NCI-H1105 treated with DMSO at 0.1 percent for 48 hours (cell line): ENCODE results near the gene FCHSD1.

Experiments
- DNase-seq: peaks from one replicate; lab custom pipeline; 2025; lab: John Stamatoyannopoulos, UW

The FCHSD1 gene

DNA sequence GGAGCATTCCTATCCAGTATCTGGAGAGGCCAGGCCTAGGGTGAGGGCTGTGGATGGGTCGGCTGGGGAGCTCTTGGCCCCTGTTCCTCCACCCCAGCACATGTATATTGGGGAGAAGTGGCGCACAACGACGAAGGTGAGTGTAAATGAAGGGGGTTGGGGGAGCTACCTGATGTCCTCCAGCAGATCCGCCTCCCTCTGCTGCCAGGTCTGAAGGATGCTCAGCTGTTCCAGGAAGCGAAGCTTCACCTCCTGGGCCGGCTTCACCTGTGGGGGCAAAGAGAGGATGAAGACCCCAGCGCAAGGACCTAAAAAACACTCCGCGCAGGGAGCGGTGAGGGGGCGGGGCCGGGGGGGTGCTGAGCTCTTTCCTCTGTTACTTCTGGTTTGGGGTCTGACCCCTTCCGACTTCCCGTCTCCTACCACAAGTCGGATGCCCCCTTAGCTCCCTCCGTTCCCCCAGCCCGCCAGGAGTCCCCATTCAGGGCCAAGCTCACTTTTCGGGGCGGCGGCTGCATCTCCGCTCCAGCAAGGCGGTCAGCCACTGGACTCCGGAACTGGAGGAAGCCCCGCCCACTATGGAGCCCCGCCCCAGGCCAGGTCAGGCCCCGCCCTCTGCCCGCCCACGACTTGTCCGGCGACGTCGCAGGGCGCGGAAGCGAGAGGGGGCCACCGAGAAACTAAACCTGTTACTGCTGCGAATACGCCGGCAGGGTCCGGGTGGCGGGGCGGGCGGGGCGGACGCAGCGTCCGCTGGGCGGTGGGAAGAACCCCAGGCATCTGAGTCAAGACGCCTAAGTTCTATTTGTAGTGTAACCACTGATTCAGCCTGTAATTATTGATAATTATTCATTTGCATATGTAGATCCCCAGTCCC, at the start of gene FCHSD1:
TSS of gene FCHSD1 (minus strand) at position 568 of the 877 bp plus-strand sequence. CDS start at position 518, 50 bp downstream.
- peak; percentile 32 for DNase-seq

GRCh38 chr5:141697586-141697985, 46.4 kb upstream of the FCHSD1 start:
- no peak for DNase-seq

DNA sequence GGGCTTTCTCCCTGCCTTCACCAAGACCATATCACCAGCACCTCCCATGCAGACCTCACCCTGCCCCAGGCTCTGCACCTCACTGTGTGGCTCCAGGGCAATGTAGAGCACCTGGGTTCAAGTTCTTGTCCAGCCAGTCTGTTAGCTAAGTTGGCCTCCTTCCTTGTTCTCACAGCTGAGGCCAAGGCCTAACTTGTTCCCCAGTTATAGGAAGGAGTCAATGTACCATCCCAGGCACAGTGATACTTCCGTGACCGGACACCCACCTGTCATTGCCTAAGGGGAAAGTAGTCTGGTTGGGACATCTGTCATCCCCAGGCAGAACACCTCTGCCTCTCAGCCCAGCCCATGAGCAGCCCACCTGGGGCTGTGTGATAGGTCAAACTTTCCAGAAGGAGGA, 45.2 kb upstream of the FCHSD1 start:
- no peak for DNase-seq

DNA sequence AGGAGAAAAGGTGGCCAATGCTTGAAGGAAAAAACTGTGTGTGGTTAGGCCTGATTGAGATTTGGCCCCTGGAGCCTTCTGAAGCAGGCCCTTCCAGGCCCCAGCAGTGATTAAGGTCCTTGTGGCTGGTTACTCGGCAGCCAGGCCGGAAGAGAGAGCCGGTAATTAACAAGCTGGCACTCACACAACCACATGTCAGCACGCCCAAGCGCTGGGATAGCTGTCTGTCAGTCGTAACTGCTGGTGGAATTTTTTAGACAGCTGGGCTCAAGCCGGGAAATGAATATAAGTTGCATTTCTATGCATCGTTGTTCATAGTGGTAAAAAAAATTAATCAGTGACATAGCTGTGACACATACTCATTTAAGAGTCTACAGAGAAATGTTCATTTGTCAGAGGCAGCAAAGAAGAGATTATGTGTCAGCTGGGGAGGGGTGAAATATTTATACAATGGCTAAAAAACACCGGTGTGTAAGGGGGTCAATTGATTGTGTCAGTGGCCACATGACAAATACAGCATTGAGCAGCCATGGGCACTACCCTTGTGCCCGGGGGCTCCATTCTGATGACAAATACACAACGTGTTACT, 44.5 kb upstream of the FCHSD1 start:
- DNase-seq, result peak; percentile 53

DNA sequence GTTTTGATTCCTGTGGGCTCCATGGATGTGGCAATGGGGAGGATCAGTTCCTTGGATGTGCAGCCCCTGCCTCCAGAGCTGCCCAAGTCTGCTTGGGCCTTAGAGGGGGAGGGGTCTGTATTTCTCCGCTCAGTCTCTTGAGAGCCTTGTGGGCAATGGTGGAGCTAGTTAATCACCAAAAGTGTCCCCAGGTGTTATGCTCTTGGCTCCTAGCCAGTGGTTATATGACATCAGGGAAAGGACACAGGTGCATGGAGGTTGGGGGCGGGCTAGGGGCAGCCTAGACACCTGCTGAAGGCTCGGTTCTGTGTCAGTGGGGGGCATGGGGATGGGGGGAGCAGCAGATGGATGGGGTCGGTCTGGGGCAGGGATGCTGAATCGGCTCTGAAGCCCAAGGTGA, 43.3 kb upstream of the FCHSD1 start:
- peak; percentile 71 for DNase-seq

GRCh38 chr5:141692919-141693725, 41.9 kb upstream of the FCHSD1 start:
- no peak for DNase-seq

GRCh38 chr5:141692533-141692888, 41.3 kb upstream of the FCHSD1 start:
- no peak for DNase-seq

- DNase-seq, result peak; percentile 54
These were observed 40.8 kb upstream of the FCHSD1 start for GRCh38 chr5:141691867-141692532.

DNA sequence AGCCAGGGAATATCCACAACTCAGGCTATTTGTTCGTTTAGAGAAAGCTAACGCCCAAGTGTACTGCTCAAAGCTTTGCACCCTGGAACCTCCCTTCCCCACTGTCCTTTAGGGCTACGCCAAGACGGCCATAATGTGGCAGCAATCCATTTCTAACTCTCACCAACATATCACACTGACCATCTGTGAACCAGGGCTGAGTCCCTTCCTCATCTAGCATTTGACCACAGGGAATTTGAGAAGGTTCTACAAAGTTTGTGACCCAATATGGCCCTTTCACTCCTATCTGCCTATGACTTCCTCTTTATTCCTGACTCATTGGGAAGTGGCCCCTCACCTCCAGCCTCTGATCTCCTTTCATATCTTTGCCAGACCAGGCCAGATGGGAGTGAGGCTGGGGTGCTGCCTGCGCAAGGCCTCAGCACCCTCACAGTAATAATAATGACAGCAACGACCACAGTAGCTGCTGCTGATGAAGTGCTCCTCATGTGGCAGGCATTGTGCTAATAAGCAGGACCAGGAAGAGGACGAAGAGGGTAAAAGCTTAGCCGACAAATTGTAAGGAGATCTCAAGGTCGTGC, 40.2 kb upstream of the FCHSD1 start:
- no peak for DNase-seq

- no peak for DNase-seq
These were observed 35.6 kb upstream of the FCHSD1 start for GRCh38 chr5:141686648-141687416.

DNA sequence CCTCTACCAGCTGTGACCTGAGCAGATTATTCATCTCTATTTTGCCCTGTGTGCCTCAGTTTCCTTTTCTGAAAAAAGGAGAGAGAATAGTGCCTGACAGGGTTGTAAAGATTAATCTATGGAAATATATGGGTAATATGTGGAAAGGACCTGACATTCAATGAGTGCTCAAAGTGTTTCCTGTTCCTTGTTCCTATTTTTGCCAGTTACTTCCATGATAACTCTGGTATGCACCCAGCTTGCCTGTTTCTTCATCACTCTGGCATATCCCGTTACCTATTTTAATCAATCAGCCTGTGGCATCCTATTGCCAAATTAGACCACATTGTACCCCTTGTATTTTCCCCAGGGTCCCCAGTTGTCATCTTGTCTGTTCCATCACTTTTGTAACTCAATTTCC, 34.4 kb upstream of the FCHSD1 start:
- no peak for DNase-seq

- DNase-seq, result no peak
These were observed 32.5 kb upstream of the FCHSD1 start for GRCh38 chr5:141683596-141684141.

DNA sequence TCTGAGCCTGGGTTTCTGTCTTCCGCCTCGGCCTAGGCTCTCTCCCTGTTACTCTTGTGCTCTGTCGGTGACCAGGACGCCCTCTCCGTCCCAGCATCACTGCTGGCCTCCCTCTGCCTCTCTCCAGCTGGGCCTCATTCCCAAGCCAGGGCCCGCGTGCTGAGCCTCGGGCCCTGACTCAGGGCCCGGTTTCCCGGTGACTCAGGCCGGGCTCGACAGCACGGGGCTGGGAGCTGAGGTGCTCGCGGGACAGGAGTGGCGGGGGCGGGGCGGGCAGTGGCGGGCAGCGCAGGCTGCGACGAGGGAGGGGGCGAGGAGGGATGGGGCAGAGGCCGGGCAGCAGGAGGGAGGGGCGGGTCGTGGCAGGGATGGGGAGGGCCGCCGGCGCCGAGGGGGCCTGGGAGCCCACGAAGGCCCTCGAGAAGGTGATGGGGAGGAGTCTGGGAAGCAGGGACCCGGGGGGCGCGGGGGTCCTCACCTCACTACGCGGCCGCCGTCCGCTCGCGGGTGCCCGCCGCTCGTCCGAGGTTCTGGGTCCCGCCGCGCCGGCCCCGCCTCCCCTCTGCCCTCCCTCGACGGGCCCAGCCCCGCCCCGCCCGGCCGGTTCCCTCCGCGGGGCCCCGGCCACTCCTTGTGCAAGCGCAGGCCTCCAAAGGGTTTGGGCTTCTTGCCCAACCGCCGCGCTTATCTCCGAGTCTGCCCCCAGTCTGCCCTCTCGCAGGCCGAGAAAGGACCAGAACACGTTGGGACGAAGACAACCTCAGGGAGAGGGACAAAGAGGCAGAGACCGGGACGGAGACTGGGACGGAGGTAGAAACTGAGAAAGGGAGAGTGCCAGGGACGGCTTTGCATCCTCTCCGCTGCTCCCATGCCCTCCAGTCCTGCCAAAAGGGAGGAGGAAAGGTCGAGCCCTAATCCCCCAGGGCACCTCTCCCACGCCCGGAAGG, 30.8 kb upstream of the FCHSD1 start, which contains the start of gene ARAP3:
TSS of gene ARAP3 (minus strand) at position 536 of the 947 bp plus-strand sequence. CDS start 1,744 bp downstream, outside the sequence.
- DNase-seq, result no peak

- no peak for DNase-seq
These were observed 30.1 kb upstream of the FCHSD1 start for GRCh38 chr5:141681295-141681694.

GRCh38 chr5:141680751-141681201, 29.6 kb upstream of the FCHSD1 start:
- DNase-seq, result no peak

DNA sequence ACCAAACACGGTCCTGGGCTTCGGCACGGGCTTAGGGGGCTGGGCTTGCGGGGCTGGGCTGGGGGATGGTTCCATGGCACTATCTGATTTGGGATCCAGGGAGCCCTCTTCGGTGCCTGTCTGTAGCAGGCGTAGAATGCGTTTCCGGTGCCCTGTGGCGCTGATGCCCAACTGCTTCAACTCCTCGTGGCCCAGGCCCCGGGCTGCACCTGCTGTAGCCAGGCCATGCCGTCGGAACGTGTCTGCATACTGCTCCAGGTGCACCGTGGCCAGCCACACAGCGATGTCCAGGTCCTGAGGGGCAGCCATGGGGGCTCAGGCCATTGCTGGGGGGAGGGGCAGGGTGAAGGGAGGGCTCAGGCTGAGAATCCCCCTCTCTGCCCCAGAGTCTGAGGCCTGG, 29.0 kb upstream of the FCHSD1 start:
- DNase-seq, result no peak

DNA sequence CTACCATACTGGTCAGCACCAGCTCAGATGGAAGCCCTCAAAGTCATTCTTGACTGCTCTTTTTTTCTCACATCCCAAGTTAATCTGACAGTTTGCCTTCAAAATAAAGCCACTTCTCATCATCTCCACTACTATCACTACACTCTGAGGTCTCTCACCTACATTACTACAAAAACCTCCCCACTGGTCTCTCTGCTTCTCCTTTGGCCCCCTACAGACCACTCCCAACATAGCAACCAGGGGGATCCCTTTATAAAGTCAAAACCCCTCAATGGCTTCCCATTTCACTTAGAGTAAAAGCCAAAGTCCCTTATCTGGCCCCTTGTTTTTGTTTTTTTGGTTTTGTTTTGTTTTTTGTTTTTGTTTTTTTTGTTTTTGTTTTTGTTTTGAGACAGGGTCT, 26.2 kb upstream of the FCHSD1 start:
- DNase-seq, result no peak

DNA sequence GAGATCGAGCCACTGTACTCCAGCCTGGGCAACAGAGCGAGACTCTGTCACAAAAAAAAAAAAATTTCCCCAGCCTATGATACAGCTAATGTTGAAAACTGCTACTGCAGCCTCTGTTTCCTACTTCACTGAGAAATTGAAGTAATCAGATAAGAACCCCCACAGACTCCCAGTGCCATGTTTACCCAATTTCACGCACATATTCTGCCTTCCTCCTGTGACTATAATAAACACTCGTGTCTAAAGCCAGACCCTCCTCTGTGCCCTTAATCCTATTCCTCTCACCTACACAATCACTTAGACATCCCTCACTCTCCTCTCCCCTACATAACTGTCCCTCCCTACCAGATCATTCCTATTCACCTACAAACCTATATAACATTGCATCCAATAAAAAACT, 24.5 kb upstream of the FCHSD1 start:
- DNase-seq, result no peak

DNA sequence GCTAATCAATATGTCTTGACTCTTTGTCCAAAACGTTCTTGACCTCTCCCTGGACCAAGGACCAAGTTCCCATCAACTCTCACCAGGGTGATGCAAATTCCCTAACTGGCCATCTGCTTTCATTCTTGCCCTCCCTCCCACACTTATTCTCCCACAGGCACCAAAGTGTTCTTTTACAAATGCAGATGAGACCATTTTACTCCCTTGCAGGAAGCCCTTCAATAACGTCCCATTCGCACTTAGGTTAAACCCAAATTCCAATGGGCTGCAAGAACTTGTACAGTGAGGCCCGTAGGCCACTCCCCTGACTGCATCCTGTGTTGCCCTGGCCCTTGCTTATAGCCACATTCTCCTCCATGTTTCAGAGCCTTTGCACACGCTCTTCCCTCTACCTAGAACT, 23.5 kb upstream of the FCHSD1 start:
- no peak for DNase-seq
